Left lung (tissue), 10 donors: ENCODE measurements around the gene GNPTAB. TPM values are rescaled to one million over a fixed set of nuclear protein-coding genes. Genes with fewer than 3 reads are reported as not detected.

ENCODE experiments used
- ATAC-seq: fragments of 200-7000 bp; cut with Tn5 transposase; one replicate; pipeline ENCODE4 v1.9.1; 2020; ENCODE audit warnings: moderate library complexity
- DNase-seq, 4 donors: peaks; one replicate each; pipeline ENCODE4 v3.0.0-alpha.2; 2013 to 2020
- H3K27ac ChIP-seq, 2 donors: fragments of 200-600 bp; sonication (generic) in 1 of 2; one replicate each; pipeline versions ENCODE4 v1.5.0 to v1.8.0; 2020 to 2021
- H3K27me3 ChIP-seq, 2 donors: fragments of 200-600 bp; sonication (generic) in 1 of 2; one replicate each; pipeline versions ENCODE4 v1.5.0 to v1.8.0; 2020 to 2021
- H3K36me3 ChIP-seq, 2 donors: fragments of 200-600 bp; sonication (generic) in 1 of 2; one replicate each; pipeline versions ENCODE4 v1.5.0 to v1.8.0; 2020 to 2021
- H3K4me1 ChIP-seq, 2 donors: fragments of 200-600 bp; one replicate each; pipeline ENCODE4 v1.8.0; 2021
- H3K4me3 ChIP-seq, 2 donors: fragments of 200-600 bp; sonication (generic) in 1 of 2; one replicate each; pipeline versions ENCODE4 v1.5.0 to v1.8.0; 2020 to 2021; ENCODE audit warnings: mild to moderate bottlenecking in 1 of 2
- H3K9me3 ChIP-seq, 2 donors: fragments of 200-600 bp; sonication (generic) in 1 of 2; one replicate each; pipeline versions ENCODE4 v1.5.0 to v1.8.0; 2020 to 2021
- CTCF ChIP-seq, 2 donors: fragments of 200-600 bp; sonication (generic) in 1 of 2; IDR thresholded peaks; one replicate each; pipeline versions ENCODE4 v1.5.0 to v1.8.0; 2021; ENCODE audit warnings: antibody characterized with exemption in 2 of 2
- intact Hi-C, 2 donors: fragments of 100-400 bp; cut with DNase I; formaldehyde crosslinking; loops; one replicate each; pipeline versions ENCODE4 v1.11.2 to v1.14.2; 2022
- polyA plus RNA-seq, 6 donors: library from polyadenylated mRNA; unstranded; fragments of 120-200 nt; gene quantifications; one replicate each; pipeline ENCODE4 v1.2.1, GENCODE V29; 2013; ENCODE audit not compliant: insufficient read length in 6 of 6
- total RNA-seq, 2 donors: library from RNA; stranded (reverse); fragmentation: NEBNext Ultra II Directional; extraction: Animal tissue kit (Norgen Biotek cat#: 25700); gene quantifications; one replicate each; pipeline ENCODE4 v1.2.1, GENCODE V29; 2021
- donor health status: DM: no; HTN: yes; CAD: no.
- donor health status: DM: no; HTN: no; CAD: no.

GNPTAB gene
- total and polyA plus RNA-seq, 8 donors: 42.7 to 68.9 (median 51.4) TPM

GRCh38 chr12:101804409-101804808 is 26.4 kb downstream of the GNPTAB start:
- DNase-seq (no peak), ATAC-seq (no peak)
- peaks cover 0 to 15% of the 10 kb centered on the region in 2 donors for H3K4me1 ChIP-seq
- H3K4me3 ChIP-seq: no peak overlapping the region
- intact Hi-C loops: no loop called here
- no peak overlapping the region for H3K27ac ChIP-seq
- H3K27me3 ChIP-seq: no peaks in the 10 kb centered on the region
- H3K36me3 ChIP-seq: no peaks in the 10 kb centered on the region
- TF ChIP-seq CTCF (IDR thresholded peaks at IDR 0.05): no peak
- H3K9me3 ChIP-seq: no peaks in the 10 kb centered on the region

DNA sequence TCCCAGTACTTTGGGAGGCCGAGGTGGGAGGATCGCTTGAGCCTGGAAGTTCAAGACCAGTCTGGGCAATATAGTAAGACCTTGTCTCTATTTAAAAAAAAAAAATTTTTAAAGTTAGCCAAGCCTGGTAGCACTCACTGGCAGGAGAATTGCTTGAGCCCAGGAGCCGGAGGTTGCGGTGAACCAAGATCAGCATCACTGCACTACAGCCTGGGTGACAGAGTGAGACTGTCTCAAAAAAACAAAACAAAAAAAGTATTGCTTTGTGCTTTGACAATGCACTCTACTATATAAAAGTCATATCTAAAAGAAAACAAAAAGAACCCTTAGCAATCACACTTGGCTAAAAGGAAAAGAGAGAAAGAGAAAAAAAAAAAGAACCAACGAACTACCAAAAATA is 26.8 kb downstream of the GNPTAB start:
- DNase-seq (no peak), ATAC-seq (no peak)
- H3K9me3 ChIP-seq: no peaks in the 10 kb centered on the region
- H3K27me3 ChIP-seq: no peaks in the 10 kb centered on the region
- no peaks in the 10 kb centered on the region for H3K36me3 ChIP-seq
- no peak overlapping the region for H3K27ac ChIP-seq
- intact Hi-C loops: no loop called here
- no peak overlapping the region for H3K4me3 ChIP-seq
- TF ChIP-seq CTCF (IDR thresholded peaks at IDR 0.05): no peak
- peaks cover 0 to 15% of the 10 kb centered on the region in 2 donors for H3K4me1 ChIP-seq

DNA sequence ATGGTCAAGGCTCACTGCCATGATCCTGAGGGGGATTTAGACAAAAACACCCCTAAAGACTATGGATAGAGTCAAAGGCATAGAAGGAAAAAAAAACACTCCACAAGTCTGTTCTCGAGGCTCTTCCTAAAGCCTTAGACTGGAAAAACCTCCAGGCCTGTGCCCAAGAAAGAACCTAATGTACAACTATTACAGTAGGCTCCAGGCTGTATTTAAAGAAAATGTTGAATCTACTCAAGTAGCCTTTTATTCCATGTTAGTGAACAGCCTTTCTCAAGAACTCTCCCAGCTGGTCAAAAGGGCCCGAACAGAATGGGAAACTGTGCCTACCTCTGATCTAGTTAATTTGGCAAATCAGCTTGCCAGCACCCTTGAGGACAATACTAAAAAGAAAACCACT is 28.3 kb downstream of the GNPTAB start:
- DNase-seq: no peak
- TF ChIP-seq CTCF (IDR thresholded peaks at IDR 0.05): no peak
- H3K27ac ChIP-seq: no peak overlapping the region

DNA sequence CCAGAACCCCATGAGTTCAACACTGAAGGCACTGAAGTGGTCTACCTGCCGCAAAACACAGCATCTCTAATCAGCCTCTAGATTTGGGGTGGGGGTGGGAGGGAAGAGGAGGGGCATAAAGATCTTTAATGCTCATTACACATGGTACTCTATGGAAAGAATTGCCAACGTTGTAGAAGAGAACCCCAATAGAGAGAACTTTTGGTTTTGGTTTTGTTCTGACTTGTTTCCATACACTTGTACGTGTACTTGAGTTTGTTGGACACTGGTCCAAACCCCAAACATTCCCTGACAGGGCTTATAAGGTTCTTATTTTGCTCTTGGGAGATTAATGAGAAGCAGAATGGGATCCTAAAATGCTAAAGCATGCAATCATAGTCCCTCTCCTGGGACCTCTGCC is 31.0 kb downstream of the GNPTAB start:
- Histone ChIP-seq H3K4me3 (no peak overlapping the region), H3K27ac (no peak overlapping the region), H3K9me3 (no peaks in the 10 kb centered on the region), H3K36me3 (peaks cover 0 to 5% of the 10 kb centered on the region in 2 donors), H3K4me1 (peaks cover 0 to 8% of the 10 kb centered on the region in 2 donors), H3K27me3 (no peaks in the 10 kb centered on the region)
- intact Hi-C loops: no loop called here
- no peak for DNase-seq
- no peak for ATAC-seq
- no peak for TF ChIP-seq CTCF (IDR thresholded peaks at IDR 0.05)

More for the DNA sequence above, 28.3 kb downstream of the GNPTAB start:
- Histone ChIP-seq H3K9me3 (no peaks in the 10 kb centered on the region), H3K27me3 (no peaks in the 10 kb centered on the region), H3K4me3 (no peak overlapping the region), H3K4me1 (peaks cover 0 to 22% of the 10 kb centered on the region in 2 donors), H3K36me3 (no peaks in the 10 kb centered on the region)
- intact Hi-C loops: no loop called here
- no peak for ATAC-seq

DNA sequence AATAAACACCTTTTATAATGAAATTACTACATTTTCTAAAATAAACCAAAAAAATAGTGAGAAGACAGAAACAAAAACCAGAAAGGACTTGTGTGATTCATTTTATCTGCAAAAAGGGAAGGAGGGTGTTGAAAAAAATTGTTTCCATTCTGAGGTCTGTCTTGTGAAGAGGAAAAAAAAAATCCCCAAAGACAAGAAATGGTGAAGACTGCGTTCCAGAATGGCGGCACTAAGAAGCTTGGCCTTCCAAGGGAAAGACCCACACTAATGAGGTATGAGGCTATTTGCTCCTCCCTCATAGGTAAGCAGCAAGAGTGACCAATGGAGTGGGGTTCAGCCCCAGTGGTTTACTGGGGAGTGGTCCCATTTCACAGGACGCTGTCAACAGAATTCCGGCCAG is 35.0 kb downstream of the GNPTAB start:
- intact Hi-C loops: no loop called here
- peaks cover 0 to 27% of the 10 kb centered on the region in 2 donors for H3K4me1 ChIP-seq
- ATAC-seq: no peak
- H3K27ac ChIP-seq: no peak overlapping the region
- peaks cover 0 to 8% of the 10 kb centered on the region in 2 donors for H3K36me3 ChIP-seq
- H3K9me3 ChIP-seq: no peaks in the 10 kb centered on the region
- TF ChIP-seq CTCF (IDR thresholded peaks at IDR 0.05): no peak
- no peak overlapping the region for H3K4me3 ChIP-seq
- DNase-seq: no peak
- H3K27me3 ChIP-seq: no peaks in the 10 kb centered on the region
